Fibroblast of skin of right biceps (primary cell): Measurements from ENCODE around the gene PLEKHH3.

Experiments
- DNase-seq: peaks from one replicate; pipeline ENCODE4 v3.0.0-alpha.2; 2013

Gene PLEKHH3, protein sequence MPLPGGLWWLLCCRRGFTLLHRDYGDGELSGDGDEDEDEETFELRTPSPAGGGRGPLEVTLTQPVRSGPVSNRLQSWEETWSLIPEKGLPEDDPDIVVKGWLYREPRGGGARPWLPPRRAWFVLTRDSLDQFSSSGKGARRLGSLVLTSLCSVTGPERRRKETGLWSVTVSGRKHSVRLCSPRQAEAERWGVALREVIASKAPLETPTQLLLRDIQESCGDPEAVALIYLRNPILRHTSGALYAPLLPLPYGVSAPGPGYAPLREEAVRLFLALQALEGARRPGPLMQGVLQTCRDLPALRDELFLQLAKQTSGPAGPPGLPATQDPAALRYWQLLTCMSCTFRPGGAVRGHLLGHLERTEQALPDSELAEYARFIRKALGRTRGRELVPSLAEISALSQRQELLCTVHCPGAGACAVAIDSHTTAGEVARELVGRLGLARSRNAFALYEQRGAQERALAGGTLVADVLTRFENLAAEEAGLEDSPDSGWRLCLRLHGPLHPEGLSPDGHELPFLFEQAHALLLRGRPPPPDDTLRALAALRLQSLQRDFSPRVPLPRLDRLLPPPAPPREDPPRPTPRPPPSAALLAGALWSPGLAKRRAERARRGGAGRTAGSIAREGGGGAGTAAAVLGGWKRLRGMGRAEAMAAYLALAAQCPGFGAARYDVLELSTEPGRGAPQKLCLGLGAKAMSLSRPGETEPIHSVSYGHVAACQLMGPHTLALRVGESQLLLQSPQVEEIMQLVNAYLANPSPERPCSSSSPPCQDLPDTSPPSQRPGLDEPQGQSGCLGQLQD

DNA sequence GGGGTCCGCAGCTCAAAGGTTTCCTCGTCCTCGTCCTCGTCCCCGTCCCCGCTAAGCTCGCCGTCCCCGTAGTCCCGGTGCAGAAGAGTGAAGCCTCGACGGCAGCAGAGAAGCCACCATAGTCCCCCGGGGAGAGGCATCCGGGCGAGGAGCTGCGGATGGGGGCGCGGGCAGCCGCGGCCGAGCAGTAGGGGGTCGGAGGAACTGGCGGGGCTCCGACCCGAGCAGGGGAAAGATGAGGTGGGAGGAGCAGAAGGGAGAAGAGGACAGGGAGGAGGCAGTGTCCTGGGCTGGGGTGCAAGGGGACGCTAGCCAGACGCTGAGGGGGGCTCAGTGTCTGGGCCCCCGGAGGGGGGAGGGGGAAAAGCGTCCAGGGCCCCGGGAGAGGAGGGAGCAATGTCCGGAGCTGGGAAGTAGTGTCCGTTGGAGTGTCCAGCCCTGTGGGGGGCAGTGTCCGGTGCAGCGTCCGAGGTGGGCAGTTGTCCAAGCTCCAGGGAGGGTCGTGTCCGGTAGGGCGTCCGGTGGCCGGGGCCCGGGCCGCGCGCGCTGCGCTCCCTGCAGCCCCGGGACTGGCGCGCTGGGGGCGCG lies at the start of gene PLEKHH3:
TSS of gene PLEKHH3 (minus strand) at position 571 of the 588 bp plus-strand sequence. CDS start at position 140, 431 bp downstream.
- peak; percentile 38 for DNase-seq

DNA sequence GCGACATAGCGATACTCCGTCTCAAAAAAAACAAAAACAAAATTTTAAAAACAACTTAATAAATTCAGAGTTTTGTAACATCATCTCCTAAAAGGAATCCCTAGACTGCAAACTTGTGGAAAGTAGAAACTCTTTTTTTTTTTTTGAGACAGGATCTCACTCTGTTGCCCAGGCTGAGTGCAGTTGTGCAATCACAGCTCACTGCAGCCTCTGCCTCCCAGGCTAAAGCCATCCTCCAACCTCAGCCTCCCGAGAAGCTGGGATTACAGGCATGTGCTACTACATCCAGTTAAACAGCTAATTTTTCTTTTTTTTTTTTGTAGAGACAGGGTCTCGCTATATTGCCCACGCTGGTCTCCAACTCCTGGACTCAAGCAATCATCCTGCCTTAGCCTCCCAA lies 48.3 kb upstream of the PLEKHH3 start:
- DNase-seq = no peak

DNA sequence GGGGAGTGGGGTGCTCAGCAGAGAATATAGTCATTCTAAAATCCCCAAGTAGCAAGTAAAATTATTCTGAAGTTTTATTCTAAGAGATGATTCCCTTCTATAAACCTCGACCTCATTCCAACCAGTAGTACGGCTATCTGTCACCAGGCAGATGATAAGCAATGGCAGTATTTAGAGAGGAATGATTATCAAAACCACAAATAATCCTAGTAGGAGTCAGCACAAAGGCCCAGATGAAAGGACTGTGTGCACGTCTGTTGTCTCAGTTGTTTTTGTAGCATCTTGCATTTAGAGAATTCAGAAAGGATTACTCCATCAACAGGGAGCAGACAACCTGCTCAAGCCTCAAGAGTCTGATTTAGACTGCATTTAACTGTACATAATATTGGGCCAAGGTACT lies 46.8 kb upstream of the PLEKHH3 start:
- DNase-seq = no peak

DNA sequence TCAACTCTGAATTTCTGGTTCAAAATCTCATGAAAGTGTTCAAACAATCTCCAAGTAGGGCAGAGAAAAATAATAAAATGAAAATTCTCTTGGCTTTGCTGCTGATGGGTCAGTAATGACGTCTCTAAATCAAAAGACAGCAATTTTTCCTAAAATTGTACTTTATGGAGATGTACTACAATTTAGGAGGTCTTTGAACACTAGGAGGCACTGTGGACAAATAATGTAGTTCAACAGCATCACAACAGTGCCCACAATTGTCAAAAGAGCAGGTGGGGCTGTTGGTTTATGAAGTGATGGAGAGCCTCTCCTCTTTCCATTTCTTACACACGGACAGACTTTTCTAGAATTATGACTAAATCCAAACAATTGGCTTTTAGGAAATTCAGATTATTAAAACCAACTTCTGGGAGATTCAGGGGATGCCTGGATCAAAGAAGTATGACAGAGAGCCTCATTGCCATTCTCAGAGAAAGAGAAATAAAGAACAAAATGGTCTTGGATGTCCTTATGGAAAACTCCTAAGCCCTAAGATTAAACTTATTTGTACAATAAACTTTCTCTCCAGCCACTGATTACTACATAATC lies 44.3 kb upstream of the PLEKHH3 start:
- peak; percentile 67 for DNase-seq

DNA sequence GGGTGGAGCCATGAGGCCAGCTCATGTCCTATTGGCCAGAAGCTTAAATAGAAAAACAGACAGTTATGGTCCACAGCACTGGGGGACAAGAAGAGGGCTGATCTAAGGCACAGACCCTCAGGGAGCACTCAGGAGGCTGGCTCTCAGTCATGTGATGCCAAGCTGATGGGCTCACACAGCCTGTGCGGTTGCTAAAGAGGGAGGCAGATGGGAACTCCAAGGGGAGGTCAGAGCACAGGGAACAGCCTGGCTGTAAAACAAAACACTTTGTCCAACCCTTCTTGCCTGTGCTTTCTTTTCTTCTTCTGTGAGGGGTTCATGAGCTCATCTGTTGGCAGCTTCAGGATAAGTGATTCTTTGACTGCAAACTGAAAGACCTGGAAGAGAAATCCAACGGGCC lies 32.8 kb upstream of the PLEKHH3 start:
- DNase-seq = no peak

DNA sequence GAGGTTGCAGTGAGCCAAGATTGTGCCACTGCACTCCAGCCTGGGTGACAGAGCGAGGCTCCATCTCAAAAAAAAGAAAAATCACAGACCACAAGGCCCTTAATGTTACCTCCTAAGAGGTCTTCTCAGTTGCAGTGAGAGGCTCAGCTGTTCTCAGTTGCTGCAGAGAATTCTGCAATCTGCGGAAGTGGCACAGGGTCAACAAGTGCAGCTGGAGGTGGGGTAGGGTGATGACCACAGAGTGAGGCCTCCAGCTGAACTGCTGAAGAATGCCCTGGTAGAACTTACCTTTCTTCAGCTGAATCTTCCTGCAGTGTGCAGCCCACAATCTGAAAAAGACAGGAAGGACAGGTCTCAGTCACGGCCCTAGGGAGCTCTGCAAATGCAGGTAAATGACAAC lies 31.8 kb upstream of the PLEKHH3 start:
- DNase-seq = no peak

DNA sequence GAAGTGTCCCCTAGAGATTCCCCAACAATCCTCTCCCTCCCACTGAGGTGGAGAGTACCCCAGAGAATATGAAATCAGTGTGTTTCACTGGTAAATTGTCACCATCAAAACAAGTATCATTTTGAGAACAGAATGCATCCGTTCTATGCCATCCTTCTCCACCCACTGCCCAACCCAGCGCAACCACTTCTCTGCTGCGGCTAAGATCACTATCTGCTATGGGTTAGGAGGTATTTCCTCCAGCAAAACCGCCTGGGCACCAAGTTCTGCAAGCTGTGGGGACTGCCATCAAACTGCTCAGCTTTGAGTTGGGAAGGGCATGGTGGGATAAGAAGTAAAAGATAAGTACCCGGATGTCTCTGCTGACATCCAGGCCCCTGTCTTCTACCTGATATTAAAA lies 29.9 kb upstream of the PLEKHH3 start:
- no peak for DNase-seq

DNA sequence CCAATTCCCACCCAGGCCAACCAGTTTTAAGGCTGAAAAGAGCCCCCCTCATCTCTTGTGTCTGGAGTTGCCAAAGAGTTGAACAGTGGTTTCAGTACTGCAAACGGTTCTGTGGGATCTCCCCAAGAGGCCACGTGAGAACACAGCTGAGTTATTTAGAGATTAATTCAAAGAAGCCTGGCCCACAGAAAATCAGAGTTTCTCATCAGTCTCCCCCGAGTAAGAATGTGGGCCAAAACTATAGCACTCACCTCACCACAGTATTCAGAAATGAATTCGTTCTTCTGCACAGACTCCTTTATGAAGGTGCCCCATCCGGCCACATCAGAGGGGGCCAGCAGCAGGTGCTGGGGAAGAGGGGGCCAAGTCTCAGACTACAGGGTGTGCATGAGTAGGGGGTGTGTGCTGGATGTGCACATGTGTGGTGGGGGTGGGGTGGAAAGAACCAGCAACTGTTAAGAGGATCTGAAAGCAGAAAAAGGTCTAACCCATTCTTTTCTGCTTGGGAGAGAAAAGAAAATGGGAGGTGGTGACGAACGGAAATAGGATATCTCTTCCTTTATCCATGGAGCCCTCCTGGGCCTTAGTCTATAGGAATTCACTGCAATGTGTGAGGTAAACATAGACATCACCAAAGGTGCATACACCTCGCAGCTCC lies 28.2 kb upstream of the PLEKHH3 start:
- no peak for DNase-seq

DNA sequence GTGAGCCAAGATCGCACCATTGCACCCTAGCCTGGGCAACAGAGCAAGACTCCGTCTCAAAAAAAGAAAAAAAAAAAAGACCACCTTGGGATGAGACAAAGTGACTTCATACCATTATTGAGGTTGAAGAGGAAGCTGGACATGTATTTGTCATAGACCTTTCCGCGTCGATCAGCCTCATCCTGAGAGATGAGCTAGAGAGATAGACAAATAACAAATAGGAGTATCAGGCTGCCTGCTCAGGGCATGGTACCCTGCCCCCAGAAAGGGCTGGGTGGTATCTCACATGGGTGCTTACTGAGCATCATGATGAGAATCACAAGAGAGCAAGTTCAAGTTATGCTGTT lies 27.7 kb upstream of the PLEKHH3 start:
- no peak for DNase-seq

DNA sequence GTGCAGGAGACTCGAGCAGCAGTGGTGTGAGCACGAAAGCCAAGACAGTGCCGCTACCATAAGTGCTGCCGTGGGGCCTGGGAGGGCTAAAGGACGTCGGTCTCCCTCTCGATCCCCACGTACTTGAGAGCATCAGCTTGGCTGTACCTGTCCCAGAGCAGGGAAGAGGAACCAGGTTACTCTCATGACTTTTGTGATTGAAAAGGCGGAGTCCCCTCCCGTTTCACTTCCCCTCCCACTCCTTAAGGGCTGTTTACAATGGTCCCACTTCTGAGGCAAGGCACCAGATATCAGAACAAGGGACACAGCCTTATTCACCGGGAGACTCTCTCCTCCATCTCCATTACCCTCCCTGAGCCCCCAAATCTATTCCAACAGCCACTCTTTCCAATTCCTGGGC lies 25.7 kb upstream of the PLEKHH3 start:
- DNase-seq = no peak

DNA sequence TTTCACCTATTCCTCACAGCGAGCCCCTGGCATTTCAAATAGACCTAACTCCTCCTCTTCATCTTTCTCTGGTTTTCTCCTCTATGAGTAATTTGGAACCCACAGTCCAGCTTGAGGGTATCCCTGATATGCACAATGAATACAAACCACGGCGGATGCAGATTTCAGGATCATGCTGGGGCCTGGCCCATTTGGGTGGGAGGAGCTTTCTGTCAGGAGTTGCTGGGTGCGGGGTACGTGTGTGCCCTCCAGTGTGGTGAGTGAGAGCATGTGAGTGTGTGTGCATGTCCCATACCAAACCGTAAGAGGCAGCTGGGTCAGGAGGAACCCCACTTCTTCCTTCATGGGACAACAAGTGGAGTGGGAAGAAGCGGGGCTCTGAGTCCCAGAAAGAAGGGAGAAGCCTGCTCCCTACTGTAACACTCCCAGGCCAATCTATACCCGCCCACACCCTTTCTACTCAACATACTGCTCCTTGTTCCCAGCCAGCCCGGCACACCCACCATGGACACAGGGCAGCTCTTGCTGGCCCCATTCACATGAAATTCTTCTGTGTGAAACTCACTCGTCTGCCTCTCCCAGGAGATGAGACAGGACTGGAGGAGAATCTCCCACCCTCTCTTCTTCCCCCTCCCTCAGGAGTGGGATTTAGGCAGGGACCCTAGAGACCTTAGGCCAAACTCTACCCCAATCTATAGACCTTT lies 23.9 kb upstream of the PLEKHH3 start:
- DNase-seq = no peak

DNA sequence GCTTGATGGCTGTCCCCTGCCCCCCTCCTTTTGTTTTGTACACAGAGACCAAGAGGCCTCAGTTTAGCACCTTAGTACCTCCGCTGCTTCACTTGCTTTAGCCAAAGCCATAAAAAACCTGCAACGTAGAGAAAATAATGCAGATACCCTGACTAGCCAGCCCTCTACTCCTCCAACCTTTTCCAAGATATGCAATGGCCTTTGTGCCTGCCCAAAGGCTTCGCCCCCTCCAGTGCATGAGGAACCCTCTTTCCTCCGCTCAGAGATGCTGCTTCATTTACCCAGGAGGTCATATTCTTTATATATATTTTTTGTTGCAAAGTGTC lies 22.6 kb upstream of the PLEKHH3 start:
- no peak for DNase-seq

DNA sequence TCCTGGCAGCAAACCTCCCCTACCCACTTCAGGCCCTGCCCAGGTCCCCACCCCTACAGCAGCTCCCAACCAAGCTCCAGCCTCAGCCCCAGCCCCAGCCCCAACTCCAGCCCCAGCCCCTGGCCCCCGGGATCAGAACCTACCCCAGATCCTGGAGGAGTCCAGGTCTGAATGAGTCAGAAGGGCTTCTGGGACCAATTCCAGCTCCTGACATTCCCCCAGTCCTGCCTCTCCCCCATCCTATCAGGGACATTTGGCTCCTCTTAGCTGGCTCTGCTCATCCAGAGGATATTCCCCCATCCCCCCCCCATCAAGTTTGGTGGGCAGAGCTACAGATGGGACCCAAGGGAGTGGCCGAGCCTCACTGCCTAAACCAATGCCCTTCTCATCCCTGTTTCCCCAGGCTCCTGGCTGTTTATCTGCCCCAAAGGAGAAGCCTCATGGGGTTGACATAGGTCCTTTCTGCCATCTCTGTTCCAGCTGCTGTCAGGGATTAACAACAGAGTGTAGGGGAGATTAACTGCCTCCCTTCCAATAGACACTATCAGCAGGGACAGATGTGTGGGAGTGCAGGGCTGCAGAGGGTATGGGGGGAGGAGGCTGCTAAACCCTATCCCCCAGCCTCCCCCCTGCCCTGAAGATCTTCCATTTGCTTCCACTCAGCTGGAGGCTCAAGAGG lies 22.1 kb upstream of the PLEKHH3 start:
- DNase-seq = peak; percentile 91

DNA sequence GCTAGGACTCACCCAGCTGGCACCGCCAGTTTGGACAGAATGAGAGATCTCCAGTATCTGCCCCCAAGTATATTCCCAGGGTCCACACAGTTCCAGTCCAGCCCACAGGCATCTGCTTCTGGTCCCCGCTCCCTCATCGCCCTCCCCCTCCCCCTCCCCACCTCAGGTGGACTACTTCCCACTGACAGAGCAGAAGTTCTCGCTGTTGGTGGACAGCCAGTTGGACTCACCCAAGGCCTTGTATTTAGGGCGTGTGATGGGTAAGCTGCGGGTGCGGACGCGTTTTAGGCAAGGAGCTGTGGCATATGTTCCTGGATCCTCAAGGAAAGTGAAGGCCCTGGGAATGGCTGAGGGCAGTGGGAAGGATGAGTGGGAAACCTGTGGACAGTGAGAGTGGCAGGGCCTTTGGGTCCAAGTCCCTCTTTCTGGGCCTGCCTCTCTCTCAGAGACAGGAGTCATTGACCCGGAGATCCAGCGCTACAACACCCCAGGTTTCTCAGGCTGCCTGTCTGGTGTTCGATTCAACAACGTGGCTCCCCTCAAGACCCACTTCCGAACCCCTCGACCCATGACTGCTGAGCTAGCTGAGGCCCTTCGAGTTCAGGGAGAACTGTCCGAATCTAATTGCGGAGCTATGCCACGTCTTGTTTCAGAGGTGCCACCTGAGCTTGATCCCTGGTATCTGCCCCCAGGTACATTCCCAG lies 20.5 kb upstream of the PLEKHH3 start:
- no peak for DNase-seq

DNA sequence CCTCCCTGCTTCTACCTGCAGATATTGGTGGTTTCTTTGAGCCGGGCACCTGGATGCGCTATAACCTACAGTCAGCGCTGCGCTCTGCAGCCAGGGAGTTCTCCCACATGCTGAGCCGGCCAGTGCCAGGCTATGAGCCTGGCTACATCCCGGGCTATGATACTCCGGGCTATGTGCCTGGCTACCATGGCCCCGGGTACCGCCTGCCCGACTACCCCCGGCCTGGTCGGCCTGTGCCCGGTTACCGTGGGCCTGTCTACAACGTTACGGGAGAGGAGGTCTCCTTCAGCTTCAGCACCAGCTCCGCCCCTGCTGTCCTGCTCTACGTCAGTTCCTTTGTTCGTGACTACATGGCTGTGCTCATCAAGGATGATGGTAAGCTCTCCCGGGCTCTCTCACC lies 18.7 kb upstream of the PLEKHH3 start:
- DNase-seq = no peak

DNA sequence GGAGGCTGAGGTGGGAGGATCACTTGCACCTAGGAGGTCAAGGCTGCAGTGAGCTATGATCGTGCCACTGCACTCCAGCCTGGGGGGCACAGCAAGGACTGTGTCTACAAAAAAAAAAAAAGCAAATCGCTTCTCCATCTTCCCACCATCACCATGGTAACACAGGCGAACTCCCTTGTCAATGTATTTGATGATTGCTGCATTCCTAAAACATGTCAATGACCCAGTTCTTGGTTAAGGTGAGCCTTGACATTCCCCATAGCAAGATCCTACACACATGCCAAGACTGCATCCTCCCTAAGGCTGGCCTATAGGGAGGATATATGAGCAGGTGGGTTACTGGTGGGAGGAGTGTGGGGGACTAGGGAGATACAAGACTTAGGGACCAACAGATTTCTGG lies 17.7 kb upstream of the PLEKHH3 start:
- DNase-seq = no peak

DNA sequence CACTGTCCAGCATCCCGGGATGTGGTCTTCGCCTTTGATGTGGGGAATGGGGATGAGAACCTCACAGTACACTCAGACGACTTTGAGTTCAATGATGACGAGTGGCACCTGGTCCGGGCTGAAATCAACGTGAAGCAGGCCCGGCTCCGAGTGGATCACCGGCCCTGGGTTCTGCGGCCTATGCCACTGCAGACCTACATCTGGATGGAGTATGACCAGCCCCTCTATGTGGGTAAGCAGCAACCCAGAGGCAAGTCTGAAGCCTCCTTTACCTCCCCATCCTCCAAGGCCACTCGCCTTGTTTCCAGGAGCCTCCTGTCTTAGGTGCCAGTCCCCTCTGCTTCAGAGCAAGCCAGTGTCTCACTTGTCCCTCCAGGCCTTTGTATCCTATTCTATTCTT lies 15.7 kb upstream of the PLEKHH3 start:
- no peak for DNase-seq

DNA sequence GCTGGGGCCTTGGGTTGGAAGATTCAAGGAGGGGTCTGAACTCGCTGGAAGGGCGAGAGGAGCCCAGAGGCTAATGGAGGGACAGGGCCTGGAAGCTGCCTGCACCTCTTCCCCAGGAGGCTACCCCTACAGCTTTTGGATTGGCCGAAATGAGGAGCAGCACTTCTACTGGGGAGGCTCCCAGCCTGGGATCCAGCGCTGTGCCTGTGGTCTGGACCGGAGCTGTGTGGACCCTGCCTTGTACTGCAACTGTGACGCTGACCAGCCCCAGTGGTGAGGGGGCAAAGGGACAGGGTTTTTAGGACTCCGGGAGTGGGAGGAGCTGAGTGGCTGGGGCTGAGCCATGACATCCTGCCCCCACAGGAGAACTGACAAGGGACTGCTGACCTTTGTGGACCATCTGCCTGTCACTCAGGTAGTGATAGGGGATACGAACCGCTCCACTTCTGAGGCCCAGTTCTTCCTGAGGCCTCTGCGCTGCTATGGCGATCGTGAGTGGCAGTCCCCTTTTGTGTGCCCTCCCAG lies 14.3 kb upstream of the PLEKHH3 start:
- DNase-seq = no peak

DNA sequence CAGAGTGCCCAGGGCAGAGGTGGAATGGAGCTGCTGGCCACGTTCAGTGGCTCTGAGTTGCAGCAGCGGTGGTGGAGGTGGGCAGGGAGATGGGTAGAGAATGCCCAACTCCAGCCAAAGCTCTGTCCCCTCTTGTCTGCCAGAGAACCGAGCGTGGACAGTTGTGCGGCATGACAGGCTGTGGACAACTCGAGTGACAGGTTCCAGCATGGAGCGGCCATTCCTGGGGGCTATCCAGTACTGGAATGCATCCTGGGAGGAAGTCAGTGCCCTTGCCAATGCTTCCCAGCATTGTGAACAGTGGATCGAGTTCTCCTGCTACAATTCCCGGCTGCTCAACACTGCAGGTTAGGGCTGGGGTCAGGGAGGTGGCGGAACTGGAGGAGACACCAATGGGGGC lies 13.8 kb upstream of the PLEKHH3 start:
- DNase-seq = no peak

DNA sequence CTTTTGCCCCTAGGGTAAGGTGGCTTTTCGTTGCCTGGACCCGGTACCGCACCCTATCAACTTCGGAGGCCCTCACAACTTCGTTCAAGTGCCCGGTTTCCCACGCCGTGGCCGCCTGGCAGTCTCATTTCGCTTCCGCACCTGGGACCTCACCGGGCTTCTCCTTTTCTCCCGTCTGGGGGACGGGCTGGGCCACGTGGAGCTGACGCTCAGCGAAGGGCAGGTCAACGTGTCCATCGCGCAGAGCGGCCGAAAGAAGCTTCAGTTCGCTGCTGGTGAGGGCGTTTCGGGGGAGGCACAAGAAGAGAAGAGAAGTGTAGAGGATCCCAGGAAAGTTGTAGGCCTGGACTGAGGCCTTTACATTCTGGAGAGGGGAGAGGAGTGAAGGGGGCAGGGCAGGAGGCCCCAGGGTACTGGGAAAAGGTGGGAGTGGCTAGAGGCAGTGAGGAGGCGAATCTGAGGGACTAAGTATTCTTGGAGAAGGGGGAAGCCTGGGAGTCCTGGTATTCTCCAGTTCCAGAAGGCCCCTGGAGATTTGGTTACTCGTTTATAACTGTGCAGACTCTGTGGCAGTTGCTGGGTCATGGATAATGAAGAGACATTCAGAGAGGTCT lies 11.0 kb upstream of the PLEKHH3 start:
- DNase-seq = no peak
